Measurements from ENCODE around the gene DBNDD2.

Gene DBNDD2

DNA sequence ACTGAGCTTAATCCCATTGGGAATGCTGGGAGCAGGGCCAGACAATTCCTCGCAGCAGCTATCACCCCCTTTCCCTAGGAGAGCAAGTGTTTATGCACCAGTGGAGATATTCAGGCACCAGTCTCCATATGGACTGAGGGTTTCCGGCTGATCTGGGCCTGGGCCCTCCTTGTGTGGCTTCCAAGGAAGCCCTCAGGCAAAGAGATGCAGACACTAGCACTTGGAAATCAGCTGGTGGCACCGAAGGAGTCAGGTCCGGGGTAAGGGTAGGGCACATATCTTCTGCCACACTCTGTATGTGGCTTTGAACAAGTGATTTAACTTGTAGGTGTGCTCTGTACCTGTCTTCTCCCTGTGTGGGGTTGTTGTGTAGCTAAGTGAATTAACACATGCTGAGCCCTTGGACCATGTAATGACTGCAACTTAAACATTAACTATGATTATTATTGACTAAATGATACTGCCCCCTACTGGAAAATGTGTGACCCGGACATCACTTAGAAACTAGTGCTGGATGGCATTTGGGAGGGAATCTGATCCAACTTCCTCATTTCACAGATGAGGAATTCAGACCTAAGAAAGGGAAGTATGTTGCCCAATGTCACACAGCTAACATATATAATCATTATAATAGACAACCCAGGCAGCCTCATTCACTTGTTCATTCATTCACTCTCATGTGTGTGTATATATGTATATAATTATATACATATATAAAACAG lies 42.2 kb downstream of the DBNDD2 start:
- peak; percentile 54 for DNase-seq (ENCODE audit: low read depth)

DNA sequence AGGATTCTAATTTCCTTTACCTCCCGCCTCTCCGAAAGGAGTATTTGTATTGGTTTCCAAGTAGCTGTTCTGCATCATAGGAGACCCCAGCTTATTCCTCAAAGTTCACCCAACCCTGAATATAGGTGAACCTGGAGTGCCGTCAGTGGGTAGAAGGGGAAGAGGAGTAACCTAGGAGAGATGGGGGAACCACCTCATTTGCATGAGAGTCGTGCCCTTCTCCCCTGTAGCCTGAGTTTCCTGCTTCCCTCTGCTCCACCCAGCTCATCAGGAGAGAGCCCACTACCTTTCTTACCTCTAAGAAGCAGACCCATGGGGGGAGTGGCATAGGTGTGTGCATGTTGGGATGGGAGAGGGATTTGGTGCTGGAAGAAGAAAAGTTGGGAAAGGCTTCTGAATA lies 44.1 kb downstream of the DBNDD2 start:
- no peak for DNase-seq (ENCODE audit: low read depth)

DNA sequence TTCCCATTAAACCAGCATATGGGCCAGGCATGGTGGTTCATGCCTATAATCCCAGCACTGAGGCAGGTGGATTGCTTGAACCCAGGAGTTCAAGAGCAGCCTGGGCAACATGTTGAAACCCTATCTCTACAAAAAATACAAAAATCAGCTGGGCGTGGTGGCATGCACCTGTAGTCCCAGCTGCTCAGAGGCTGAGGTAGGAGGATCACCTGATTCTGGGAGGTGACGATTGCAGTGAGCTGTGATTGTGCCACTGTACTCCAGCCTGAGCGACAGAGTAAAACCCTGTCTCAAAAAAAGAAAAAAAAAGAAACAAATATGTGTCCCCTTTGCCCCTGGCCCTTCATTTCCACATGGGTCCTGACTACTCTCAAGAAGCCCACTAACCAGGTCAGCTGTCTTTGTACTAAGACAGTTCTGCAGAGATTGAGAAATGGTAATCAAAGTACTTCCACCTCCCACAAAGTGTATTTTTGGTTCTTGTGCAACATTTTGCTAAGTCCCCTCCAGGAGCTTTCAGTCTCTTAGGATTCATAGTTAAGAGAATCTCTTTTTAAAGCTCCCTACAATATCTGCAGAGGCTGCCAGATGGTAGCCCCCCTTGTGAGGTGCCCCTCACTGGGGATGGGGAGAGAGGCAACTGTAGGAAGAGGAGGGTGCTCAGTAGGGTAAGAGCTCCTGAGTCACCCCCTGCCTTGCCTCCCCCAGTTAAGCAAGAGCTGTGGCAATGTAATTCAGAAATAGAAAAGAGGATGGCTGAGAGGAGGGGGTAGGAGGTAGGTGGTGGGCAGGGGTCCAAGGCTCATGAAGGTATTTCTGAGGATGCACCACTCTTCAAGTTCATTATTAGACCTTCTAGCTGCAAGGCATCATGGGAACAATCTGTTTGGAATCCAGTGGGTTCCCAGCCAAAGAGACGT lies 44.9 kb downstream of the DBNDD2 start:
- DNase-seq (ENCODE audit: low read depth): no peak

DNA sequence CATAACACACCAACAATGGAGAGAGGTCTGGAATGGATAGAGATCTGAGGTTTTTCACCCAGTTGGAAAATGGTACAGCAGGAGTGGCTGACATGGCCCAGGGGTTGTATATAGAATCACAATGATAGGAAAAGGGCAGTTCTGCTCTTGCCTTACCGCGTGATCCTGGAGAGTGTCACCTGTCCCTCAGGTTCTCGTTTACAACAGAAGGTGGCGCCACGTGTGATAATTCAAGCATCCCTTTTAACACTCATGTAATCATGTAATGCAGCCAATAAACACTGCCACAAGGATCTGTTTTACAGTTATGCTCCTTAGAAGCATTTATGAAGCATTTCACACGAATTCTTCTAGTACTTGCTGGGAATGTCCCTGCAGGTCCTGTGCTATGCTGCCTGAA lies 48.5 kb downstream of the DBNDD2 start:
- DNase-seq (ENCODE audit: low read depth): no peak

DNA sequence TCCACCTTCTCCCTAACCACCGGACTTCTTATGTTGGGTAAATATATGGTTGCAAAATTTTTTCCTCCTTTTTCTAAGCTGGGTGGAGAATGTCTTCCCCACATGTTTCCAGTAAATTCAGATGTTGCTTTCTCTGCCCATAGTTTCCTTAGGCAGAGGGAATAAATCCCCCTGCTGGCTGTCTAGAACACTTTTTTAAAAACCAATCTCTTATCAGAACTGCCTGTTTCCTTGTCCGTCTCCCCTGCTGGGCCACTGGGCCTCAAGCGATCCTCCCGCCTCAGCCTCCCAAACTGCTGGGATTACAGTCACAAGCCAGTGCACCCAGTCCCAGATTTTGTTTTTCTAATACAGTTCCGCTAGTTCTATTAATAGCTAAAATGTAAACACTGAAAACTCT lies 51.5 kb downstream of the DBNDD2 start:
- no peak for DNase-seq (ENCODE audit: low read depth)

Measured in EH (cell line).